Activated T-helper 1 cell treated with anti-CD3 and anti-CD28 coated beads, Interleukin-2, amount 50 U/mL, for 16 hours (primary cell): ENCODE measurements around the gene NUDT1.

ENCODE experiments used
- DNase-seq, 2 donors: peaks; one replicate each; pipeline ENCODE4 v3.0.0-alpha.2; 2020; ENCODE audit warnings: low read depth in 1 of 2, low spot score in 1 of 2

The NUDT1 gene

DNA sequence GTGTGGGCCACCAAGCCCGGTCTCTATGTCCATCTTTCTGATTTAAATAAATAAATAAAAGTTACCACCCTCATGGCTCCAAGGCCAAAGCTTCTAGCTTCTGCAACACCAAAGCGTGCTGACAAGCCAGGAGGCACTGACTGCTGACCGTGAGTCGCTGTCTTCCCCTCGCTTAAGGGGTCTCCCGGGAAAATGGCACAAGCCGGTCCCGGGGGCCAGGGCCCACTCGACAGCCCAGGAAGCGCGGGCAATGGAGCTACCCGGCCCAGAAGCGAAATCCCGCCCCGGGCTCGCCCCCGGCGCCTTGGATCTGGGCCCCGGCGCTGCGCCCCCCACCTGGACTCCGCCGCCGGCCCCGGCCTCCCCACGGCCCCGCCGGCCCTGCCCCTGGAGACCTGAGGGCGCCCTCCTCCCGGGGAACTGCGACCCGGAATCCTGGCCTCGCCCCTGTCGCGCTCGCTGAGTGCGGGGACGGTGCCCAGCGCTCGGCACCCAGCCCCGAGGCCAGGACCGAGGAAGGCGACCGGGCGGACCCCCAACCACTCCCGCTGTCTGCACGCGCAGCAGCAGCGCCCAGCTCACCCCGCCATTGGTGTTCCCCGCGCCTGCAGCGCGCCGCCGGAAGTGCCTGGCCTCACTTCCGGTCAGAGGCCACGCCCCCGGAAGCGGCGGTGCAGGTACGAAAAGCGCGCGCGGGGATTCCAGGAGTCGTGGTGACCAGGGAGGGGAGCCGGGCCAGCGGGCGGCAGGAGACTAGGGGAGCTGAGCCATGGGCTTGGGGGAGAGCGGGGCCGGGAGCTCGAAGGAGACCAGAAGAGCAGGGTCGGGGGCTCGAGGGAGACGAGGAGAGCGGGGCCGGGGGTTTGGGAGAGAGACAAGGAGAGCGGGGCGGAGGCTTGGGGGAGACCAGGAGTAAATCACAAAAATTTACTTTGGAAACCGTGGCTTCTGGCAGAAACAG, at the start of gene NUDT1, which contains the start of gene MRM2:
Gene NUDT1 (plus strand): TSS at position 647 of the 961 bp plus-strand sequence. CDS start 2,349 bp downstream, outside the sequence.
Gene MRM2 (minus strand): TSS at position 626 of the 961 bp plus-strand sequence. CDS start 36 bp downstream, at position 590.
- DNase-seq, result peak; percentile 38 to 63

DNA sequence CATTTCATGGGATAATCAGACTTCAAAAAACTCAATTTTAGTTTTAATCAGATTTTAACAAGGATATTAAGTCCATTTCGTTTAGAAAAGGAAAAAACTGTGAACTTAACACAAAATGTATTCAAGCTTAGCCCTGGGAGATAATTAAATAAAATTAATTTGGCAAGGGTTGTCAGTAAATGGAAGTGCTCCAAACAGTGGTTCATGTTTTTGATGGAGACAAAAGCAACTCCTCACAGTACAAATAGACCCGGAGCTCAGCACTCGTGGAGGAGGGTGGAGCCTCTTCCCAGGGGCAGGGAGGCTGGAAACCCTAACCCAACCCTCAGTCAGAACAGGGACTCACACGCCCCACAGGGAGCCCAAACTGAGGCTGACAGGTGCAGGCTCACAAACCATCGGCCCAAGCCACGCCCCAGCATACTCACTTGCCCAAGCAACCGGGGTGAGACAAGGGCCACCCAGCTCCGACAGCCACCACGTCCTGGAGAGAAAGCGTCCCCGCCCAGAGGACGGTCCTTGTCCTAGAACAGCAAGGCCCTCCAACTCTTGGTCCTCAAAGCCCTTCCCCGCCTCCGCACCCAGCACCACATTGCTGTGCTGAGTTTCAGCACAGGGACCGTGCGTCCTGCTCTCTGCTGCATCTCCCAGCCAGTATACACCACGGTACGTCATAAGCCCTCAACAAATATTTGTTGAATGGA, 49.0 kb upstream of the NUDT1 start:
- DNase-seq, result no peak

DNA sequence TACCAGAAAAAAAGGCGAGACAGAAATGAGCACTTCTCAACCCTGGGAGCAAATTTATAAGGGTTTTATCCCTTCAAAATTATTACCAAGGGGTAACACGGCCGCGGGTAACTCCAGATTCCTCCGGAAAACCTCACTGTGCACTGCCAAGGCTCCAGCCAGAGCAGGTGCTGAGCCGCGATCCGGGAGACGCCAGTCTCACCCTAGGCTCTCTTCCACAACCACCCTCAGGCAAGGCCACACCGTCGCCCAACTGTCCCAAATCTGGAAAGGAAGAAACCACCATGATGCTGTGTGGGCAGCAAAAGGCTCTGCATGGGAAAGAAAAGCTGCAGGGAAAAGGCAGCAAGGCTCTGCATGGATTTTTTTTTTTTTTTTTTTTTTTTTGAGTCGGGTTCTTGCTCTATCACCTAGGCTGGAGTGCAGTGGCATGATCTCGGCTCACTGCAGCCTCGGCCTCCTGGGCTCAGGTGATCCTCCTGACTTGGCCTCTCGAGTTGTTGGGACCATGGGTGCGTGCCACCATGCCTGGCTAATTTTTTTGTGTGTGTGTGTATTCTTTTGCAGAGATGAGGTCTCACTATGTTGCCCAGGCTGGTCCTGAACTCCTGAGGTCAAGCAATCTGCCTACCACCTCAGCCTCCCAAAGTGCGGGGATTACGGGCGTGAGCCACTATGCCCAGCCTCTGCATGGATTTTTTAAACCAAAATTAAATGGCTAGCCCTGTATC, 48.3 kb upstream of the NUDT1 start:
- DNase-seq, result no peak

GRCh38 chr7:2195400-2196246, 46.4 kb upstream of the NUDT1 start:
- DNase-seq, result no peak

- no peak for DNase-seq
Observed at GRCh38 chr7:2196381-2197378, 45.3 kb upstream of the NUDT1 start.

GRCh38 chr7:2197436-2198155, 44.4 kb upstream of the NUDT1 start:
- no peak for DNase-seq

DNA sequence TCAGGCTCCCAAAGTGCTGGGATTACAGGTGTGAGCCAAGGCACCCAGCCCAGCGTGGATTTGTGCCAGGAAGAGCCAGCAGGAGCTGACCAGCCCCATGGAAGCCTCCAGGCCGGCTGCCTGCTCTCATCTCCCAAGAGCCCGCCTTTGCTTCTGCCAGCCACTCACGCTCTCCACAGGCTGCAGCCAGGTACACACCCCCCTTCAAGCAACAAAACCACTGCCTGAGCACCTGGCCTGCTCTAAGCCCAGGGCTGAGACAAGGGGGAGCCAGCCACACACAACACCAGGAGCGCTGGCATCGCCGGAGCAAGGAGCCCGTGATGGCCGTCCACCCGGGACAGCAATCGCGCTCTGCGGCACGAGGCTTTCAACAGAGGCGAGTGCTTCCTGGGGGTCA, 43.8 kb upstream of the NUDT1 start:
- no peak for DNase-seq

- no peak for DNase-seq
Observed at GRCh38 chr7:2198760-2199159, 43.3 kb upstream of the NUDT1 start.

GRCh38 chr7:2199528-2199927, 42.5 kb upstream of the NUDT1 start:
- no peak for DNase-seq

- no peak for DNase-seq
Observed at GRCh38 chr7:2199956-2200583, 42.0 kb upstream of the NUDT1 start.

- DNase-seq, result no peak
Observed at GRCh38 chr7:2200584-2200980, 41.4 kb upstream of the NUDT1 start.

DNA sequence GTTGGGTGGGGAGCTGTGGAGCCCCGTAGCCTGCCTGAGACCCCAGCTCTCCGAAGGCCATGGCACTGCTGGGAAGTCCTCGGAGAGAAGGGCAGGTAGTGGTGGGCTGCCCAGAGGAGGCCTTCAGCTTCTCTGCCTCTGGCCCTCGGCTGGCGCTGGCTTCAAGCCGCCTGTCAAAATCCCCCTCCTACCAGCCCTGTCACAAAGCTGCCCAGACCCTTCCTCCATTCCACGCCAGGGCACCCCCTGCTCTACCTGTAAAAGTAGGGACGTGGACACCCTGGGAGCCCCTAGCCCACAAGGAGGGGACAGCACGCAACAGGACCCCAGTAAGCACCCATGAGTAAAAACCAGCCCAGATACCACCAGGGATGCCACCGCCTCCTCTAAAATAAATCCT, 40.9 kb upstream of the NUDT1 start:
- no peak for DNase-seq

DNA sequence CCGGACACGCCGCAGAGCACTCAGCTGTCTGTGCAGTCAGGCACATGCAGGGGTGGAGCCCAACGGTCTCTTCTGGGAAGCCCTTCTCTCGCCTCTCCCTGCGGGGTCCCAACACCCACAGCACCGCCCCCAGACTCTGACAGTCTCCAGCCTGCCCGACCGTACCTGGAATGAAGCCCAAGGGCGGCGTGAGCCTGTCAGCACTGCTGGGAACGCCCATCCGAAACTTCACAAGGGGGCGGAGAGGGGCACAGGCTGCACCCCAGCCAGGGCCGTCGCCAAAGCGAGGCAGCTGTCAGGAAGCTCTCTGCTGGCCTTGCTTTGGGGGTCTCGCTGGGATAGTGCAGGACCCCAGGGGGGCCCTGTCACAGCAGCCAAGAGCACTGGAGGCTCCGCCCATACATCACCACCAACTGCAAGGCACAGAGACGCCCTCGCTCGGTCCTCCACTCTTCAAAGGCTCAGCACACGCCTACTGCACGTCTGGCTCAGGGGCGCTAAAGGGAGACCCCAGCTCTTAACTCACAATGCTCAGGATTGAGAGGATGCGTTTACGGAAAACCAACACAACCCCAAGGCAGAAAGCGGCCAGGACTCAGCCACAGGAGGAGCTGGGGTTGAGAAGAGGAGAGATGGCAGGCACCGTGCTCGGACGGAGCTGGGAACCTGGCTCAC, 40.2 kb upstream of the NUDT1 start:
- no peak for DNase-seq

- DNase-seq, result no peak
Observed at GRCh38 chr7:2202361-2202761, 39.7 kb upstream of the NUDT1 start.

DNA sequence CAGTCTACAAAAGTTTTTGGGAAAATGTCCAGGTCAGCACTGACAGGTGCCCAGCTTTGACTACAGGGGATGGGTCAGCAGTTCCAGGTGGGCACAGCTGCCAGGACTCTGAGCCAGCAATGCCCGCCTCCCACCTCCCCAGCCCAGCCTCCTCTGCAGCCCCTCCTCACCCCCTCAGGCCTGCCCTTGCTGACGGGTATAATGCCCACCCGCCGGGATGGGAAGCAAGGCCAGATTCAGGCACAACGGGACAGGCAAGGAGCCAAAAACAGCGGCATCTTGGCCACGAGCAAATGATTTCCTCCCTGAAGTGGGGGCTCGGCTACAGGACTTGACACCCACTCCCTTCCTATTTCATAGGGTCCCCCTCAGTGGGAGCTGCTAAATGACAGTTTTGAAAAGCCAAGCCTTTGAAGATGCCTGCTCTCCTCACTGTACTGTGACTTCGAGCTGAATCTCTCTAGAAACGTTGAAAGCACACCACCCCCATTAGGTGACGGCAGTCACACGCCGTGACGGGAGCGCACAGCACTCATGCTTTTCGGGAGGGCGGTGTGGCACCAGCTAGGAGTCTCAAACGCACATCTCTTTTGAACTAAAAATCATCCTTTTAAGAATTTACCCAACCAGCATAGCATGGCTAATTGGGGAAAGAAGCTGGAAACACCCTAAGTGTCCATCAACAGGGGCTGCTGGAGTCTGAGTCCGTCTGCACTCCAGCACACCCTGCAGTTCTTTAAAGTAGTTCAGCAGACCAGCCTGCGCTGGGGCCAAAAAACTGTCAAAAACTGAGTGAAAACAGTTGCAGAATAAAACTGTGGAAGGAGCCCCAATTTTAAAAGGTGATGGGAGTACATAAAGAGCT, 38.9 kb upstream of the NUDT1 start:
- no peak for DNase-seq

GRCh38 chr7:2203766-2204300, 38.2 kb upstream of the NUDT1 start:
- no peak for DNase-seq
